ENCODE measurements around the gene ANKS1A.

GRCh38 chr6:35090734-35091133 lies 201.7 kb downstream of the ANKS1A start:
- TF ChIP-seq GATA3 (IDR thresholded peaks at IDR 0.05; ENCODE audit: low read depth, low read length): no peak
- no peak for TF ChIP-seq GATA2 (IDR thresholded peaks at IDR 0.05; ENCODE audit: low read depth, low read length)
